Activated naive CD4-positive, alpha-beta T cell treated with Interleukin-2 at 50 U/mL for 16 hours (primary cell): ENCODE measurements around the gene SULF2.

Experiments used
- DNase-seq: peaks from one replicate; pipeline ENCODE4 v3.0.0-alpha.2; 2020

SULF2 gene

GRCh38 chr20:47708953-47709833 is 76.1 kb downstream of the SULF2 start:
- no peak for DNase-seq

- DNase-seq, result no peak
Observed at GRCh38 chr20:47708140-47708807, 77.0 kb downstream of the SULF2 start.

GRCh38 chr20:47706345-47706744 is 78.9 kb downstream of the SULF2 start:
- no peak for DNase-seq

GRCh38 chr20:47705497-47705856 is 79.8 kb downstream of the SULF2 start:
- no peak for DNase-seq

GRCh38 chr20:47704746-47705496 is 80.4 kb downstream of the SULF2 start:
- DNase-seq, result no peak

GRCh38 chr20:47703748-47704147 is 81.5 kb downstream of the SULF2 start:
- DNase-seq, result no peak

- DNase-seq, result no peak
Observed at GRCh38 chr20:47701612-47702011, 83.7 kb downstream of the SULF2 start.

GRCh38 chr20:47700327-47700726 is 85.0 kb downstream of the SULF2 start:
- no peak for DNase-seq

GRCh38 chr20:47699818-47700217 is 85.5 kb downstream of the SULF2 start:
- no peak for DNase-seq

- DNase-seq, result no peak
Observed at GRCh38 chr20:47698142-47698541, 87.1 kb downstream of the SULF2 start.

GRCh38 chr20:47696856-47697255 is 88.4 kb downstream of the SULF2 start:
- DNase-seq, result no peak

GRCh38 chr20:47694021-47694818 is 91.1 kb downstream of the SULF2 start:
- no peak for DNase-seq

GRCh38 chr20:47691625-47692024 is 93.7 kb downstream of the SULF2 start:
- DNase-seq, result no peak

- no peak for DNase-seq
Observed at GRCh38 chr20:47689731-47690130, 95.5 kb downstream of the SULF2 start.

- no peak for DNase-seq
Observed at GRCh38 chr20:47688385-47689381, 96.6 kb downstream of the SULF2 start.

- no peak for DNase-seq
Observed at GRCh38 chr20:47687095-47687987, 97.9 kb downstream of the SULF2 start.

GRCh38 chr20:47686545-47686944 is 98.7 kb downstream of the SULF2 start:
- no peak for DNase-seq

GRCh38 chr20:47684306-47685080 is 100.8 kb downstream of the SULF2 start:
- no peak for DNase-seq

GRCh38 chr20:47682916-47683315 is 102.4 kb downstream of the SULF2 start:
- DNase-seq, result no peak
